ENCODE data around the gene ZFAND2B.

GRCh38 chr2:219157396-219157795 is 49.2 kb upstream of the ZFAND2B start:
- TF ChIP-seq CTCF (optimal IDR thresholded peaks at IDR 0.05 in 1 of 3, IDR thresholded peaks at IDR 0.05 in 1 of 3, conservative IDR thresholded peaks at IDR 0.05 in 1 of 3; ENCODE audit: extremely low read depth in 1 of 3, insufficient read depth in 2 of 3, low read length in 3 of 3) = no peak
- no peak for TF ChIP-seq EZH2 (IDR thresholded peaks at IDR 0.05; ENCODE audit: low read length)
